NCI-H510A (cell line): ENCODE results near the gene NSFL1C.
A peak's percentile ranks its signal among the peaks of the same experiment; 100 is the strongest.

Experiments
- DNase-seq: peaks from one replicate; lab custom pipeline; 2025; lab: John Stamatoyannopoulos, UW

NSFL1C gene

GRCh38 chr20:1460275-1460674 is 6.4 kb downstream of the NSFL1C start:
- no peak for DNase-seq

- DNase-seq = no peak
Observed at GRCh38 chr20:1457992-1458391, 8.7 kb downstream of the NSFL1C start.

GRCh38 chr20:1456300-1456699 is 10.3 kb downstream of the NSFL1C start:
- no peak for DNase-seq

DNA sequence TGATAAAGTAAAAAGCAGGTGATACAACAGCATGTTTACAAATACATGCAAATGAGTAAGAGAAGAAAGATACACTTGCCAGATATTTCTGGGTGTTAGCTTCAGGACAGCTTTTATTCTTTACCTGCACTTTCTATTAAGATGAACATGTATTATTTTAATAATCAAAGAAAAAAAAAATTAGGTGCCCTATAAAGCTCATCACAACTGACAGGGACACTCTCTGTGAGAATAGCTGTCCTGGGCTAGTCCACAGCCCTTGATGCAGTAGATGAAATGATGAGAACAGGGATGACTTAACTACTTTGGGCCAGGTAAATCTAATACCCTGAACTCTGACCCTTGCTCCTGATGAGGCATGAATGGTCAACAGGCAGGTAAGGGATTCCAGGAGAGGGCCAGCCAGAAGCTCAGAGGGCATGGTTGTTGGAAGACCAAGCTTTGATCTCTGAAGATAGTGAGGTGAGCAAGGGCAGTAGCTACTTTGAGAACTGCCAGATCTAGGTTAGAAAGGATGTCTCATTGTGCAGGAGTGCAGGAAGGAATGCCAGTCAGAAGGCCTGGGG is 15.6 kb downstream of the NSFL1C start:
- no peak for DNase-seq

DNA sequence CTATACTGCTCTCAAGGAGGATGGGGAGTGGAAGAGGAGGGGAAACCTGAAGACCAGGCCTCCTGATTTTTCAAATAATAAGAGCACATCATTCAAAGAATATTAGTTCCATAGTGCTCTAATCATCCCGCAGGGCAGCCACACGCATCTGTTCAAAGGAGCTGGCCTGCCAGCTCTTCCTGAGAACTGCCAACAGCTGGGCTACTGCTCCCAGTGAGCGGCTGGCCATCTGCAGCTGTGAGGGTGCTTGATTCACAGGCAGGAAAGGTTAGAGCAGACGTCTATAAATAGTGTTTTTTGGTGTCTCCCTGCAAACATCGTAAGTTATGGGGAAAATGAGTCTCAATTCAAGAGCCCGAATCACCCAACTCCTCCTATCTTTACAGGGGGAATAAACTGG is 17.3 kb downstream of the NSFL1C start:
- no peak for DNase-seq

GRCh38 chr20:1448081-1448620 is 18.5 kb downstream of the NSFL1C start:
- DNase-seq = no peak

- no peak for DNase-seq
Observed at GRCh38 chr20:1446536-1446935, 20.1 kb downstream of the NSFL1C start.

DNA sequence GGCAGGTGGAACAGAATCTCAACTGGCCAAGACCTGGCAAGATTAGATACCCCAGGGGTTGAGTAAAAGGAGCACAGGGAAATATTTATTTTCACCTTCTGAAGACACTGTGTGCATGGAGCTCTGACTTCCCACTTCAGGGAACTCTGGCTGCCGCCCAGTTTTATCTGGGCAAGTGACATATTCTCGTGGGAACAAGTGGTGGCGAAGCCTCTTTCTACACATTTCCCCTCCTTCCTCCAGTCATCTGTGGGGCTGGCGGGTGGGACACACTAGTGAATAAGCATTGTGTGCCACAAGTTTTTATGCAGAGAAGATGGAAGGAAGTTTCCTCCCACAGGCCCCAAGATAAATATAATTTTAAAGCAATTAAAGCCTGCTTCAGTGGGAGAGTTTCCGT is 23.6 kb downstream of the NSFL1C start:
- no peak for DNase-seq

- no peak for DNase-seq
Observed at GRCh38 chr20:1442304-1442703, 24.3 kb downstream of the NSFL1C start.

DNA sequence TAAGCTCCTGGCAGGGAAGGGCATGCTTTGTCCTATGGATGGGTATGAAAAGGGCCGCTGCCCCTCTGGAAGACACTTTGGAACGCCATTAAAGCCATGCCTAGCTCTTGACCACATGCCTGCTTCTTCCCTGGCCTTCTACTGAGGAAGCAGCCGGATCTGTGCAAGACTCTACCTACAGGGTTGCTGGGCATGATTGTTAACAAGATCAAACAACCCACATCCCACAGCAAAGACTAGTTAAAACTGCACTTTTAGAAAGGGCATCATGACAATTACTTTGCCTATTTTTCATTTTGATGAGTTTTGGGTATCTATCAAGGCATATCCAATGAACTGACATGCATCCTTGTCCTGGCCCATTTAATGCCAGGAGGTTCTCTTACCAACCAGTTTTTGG is 25.5 kb downstream of the NSFL1C start:
- no peak for DNase-seq

DNA sequence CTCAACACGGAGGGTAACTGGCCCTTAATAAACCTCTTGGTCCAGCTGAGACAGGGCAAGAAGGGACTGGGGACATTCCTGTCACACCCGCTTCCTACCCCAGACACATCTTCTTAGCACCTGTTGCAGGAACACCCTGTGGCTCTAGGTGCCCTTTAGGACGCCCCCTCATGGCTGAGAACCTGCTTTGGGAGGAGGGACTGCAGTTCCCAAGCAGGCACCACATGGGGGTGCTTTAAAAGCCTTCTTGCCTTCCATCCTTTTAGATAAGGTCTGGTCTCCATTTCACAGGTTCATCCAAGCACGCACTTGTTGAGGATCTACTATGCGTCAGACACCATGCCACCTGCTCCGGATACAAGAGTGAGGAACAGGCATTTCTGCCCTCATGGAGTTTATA is 26.6 kb downstream of the NSFL1C start:
- DNase-seq = no peak

DNA sequence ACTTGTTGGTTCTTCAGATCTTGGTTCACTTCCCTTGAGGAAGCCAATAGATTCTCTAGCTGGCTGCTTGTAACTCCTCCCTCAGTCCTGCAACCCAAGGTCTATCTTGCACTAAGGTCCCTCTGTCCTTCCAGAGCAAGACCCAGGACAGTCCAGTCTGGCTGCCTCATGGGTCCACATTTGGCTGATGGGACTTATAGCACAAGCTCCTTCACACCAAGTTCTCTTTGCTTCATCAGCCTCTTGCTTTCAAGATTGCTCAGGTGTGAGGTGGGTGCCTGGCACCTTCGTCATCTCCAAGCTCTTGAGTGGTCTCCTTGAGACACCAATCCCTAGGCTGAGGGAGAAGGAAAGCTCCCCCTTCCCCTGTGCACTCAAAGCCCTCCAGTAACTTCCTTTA is 28.3 kb downstream of the NSFL1C start:
- no peak for DNase-seq

DNA sequence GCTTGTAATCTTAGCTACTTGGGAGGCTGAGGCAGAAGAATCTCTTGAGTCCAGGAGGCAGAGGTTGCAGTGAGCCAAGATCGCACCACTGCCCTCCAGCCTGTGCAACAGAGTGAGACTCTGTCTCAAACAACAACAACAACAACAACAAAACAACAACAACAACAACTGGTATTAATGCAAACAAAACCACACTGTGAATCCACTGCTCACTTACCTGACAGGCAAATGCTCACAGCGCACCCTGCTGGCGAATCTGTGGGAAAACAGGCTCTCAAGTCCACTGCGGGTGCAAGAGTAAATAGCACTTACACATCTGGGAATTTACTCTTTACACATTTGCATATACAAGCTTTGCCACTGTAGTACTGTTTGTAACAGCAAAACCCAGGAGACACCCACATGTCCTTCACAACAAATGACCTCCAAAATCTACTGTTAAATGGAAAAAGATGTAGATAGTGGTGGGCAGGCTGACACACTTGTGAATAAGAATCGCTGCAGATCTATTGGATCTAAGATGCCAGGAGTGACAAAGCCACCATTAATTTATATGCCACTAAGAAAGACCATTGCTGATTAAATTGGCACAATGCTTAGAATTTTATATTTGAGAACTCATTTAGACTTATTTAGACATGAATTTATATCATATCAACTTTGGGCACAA is 29.3 kb downstream of the NSFL1C start:
- peak; percentile 40 for DNase-seq

DNA sequence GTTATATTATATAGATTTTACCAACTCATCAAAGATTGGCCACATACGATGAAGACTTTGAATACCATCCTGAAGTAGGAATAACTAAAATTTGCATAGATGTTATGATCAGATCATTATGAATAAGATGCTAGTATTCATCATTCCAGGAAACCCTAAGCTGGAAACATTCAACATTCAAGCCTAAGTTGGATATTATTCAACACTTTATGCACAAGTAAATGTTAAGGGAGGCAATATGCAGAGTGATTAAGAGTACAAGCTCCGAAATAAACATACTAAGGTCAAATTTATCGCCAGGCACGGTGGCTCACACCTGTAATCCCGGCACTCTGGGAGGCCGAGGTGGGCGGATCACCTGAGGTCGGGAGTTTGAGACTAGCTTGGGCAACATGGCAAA is 30.4 kb downstream of the NSFL1C start:
- DNase-seq = no peak

DNA sequence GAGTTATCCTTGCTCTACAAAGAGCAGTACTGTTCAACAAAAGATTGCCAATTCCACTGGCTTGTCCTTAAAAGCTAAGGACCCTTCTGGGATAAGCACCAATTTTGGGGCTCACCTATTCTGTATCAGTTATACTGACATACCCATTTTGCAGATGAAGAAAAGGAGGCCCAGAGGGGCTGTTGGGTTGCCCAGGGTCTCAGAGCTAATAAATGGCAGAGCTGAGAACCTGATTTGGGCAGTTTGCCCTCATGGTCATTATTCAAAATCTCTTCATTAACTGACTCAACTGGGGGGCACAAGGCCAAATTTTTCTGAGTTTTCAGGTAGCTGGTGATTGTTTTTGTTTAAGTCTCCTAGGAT is 31.3 kb downstream of the NSFL1C start:
- no peak for DNase-seq

GRCh38 chr20:1434571-1435336 is 31.9 kb downstream of the NSFL1C start:
- DNase-seq = peak; percentile 54

GRCh38 chr20:1431158-1431557 is 35.5 kb downstream of the NSFL1C start:
- no peak for DNase-seq

DNA sequence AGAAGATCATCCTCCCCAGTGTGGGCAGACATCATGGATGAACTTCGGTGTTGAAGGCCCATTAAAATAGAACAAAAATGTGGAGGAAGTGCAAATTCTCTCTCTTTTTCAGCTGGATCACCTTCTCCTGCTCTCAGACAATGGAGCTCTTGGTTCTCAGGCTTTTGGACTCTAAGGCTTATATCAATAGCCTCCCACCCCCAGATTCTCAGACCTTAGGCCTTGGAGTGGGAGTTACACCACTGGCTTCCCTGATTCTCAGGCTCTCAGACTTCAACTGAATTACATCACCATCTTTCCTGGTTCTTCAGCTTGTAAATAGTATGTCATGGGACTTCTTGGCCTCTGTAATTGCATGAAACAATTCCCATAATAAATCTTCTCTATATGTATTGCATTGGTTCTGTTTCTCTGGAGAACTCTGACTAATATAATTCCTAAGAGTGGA is 36.6 kb downstream of the NSFL1C start:
- no peak for DNase-seq

- no peak for DNase-seq
Observed at GRCh38 chr20:1429143-1429728, 37.4 kb downstream of the NSFL1C start.

- peak; percentile 95 for DNase-seq
Observed at GRCh38 chr20:1427457-1428054, 39.1 kb downstream of the NSFL1C start.

- DNase-seq = no peak
Observed at GRCh38 chr20:1426231-1426849, 40.3 kb downstream of the NSFL1C start.

- no peak for DNase-seq
Observed at GRCh38 chr20:1424336-1424735, 42.3 kb downstream of the NSFL1C start.
